Ascending aorta (tissue), 2 donors: ENCODE data around the gene TENT4A. TPM values are rescaled to one million over a fixed set of nuclear protein-coding genes. Genes with fewer than 3 reads are reported as not detected.

Experiments used
- DNase-seq, 2 donors: peaks; one replicate each; pipeline ENCODE4 v3.0.0-alpha.2; 2019; ENCODE audit warnings: low spot score in 2 of 2
- H3K27ac ChIP-seq, 2 donors: fragments of 200-600 bp; sonication (generic); one replicate each; pipeline ENCODE4 v1.5.1; 2016 to 2017; ENCODE audit warnings: mild to moderate bottlenecking in 1 of 2
- H3K27me3 ChIP-seq: fragments of 200-600 bp; sonication (generic); one replicate; pipeline ENCODE4 v1.5.1; 2017
- H3K36me3 ChIP-seq, 2 donors: fragments of 200-600 bp; sonication (generic); one replicate each; pipeline ENCODE4 v1.5.1; 2016
- H3K4me1 ChIP-seq, 2 donors: fragments of 200-600 bp; sonication (generic); one replicate each; pipeline ENCODE4 v1.5.1; 2016 to 2017; ENCODE audit warnings: mild to moderate bottlenecking in 1 of 2
- H3K4me3 ChIP-seq, 2 donors: fragments of 200-600 bp; sonication (generic); one replicate each; pipeline ENCODE4 v1.5.1; 2016 to 2017; ENCODE audit warnings: mild to moderate bottlenecking in 1 of 2
- H3K9me3 ChIP-seq, 2 donors: fragments of 200-600 bp; sonication (generic); one replicate each; pipeline ENCODE4 v1.5.1; 2016
- CTCF ChIP-seq, 3 experiments: fragments of 200-600 bp in 2 of 3; fragments of 450-650 bp in 1 of 3; sonication (generic) in 2 of 3; IDR thresholded peaks; one replicate each; pipeline ENCODE4 v1.5.1; 2016 to 2019; ENCODE audit warnings: antibody characterized with exemption in 3 of 3, mild to moderate bottlenecking in 1 of 3, moderate library complexity in 1 of 3
- intact Hi-C: fragments of 100-400 bp; cut with DNase I; formaldehyde crosslinking; loops from one replicate; pipeline ENCODE4 v1.15.1; 2023
- total RNA-seq: library from RNA; depleted of rRNA; stranded (reverse); fragments of >200 nt; gene quantifications from one replicate; pipeline ENCODE4 v1.1.0, GENCODE V29; 2016

The TENT4A gene
- total RNA-seq, 1 donor from 2014 or later: 12.5 TPM

- no peaks in the 10 kb centered on the region for H3K27me3 ChIP-seq
- peaks cover 14 to 20% of the 10 kb centered on the region in 2 donors for H3K36me3 ChIP-seq
- no peak overlapping the region for H3K4me3 ChIP-seq
- H3K27ac ChIP-seq: no peak overlapping the region
- H3K9me3 ChIP-seq: peaks cover 0 to 4% of the 10 kb centered on the region in 2 donors
- TF ChIP-seq CTCF (IDR thresholded peaks at IDR 0.05): no peak
- no peak for DNase-seq
- intact Hi-C loops: no loop called here
- peaks cover 4 to 5% of the 10 kb centered on the region in 2 donors for H3K4me1 ChIP-seq
These were observed 48.1 kb downstream of the TENT4A start for GRCh38 chr5:6761333-6761732.

- H3K27ac ChIP-seq: no peak overlapping the region
- peaks cover 0 to 4% of the 10 kb centered on the region in 2 donors for H3K9me3 ChIP-seq
- H3K4me3 ChIP-seq: no peak overlapping the region
- H3K27me3 ChIP-seq: no peaks in the 10 kb centered on the region
- intact Hi-C loops: no loop called here
- H3K4me1 ChIP-seq: peaks cover 4 to 11% of the 10 kb centered on the region in 2 donors
- TF ChIP-seq CTCF (IDR thresholded peaks at IDR 0.05): no peak
- DNase-seq: no peak
- H3K36me3 ChIP-seq: peaks cover 6 to 15% of the 10 kb centered on the region in 2 donors
These were observed 48.9 kb downstream of the TENT4A start for GRCh38 chr5:6762116-6762515.

- Histone ChIP-seq H3K36me3 (peaks cover 3 to 10% of the 10 kb centered on the region in 2 donors), H3K4me1 (peaks cover 4 to 13% of the 10 kb centered on the region in 2 donors), H3K27ac (no peak overlapping the region), H3K9me3 (peaks cover 0 to 4% of the 10 kb centered on the region in 2 donors), H3K4me3 (no peak overlapping the region), H3K27me3 (no peaks in the 10 kb centered on the region)
- DNase-seq: no peak
- no peak for TF ChIP-seq CTCF (IDR thresholded peaks at IDR 0.05)
- intact Hi-C loops: no loop called here
These were observed 49.5 kb downstream of the TENT4A start for GRCh38 chr5:6762697-6763096.

GRCh38 chr5:6763191-6763590 is 50.0 kb downstream of the TENT4A start:
- H3K27ac ChIP-seq: no peak overlapping the region
- DNase-seq: no peak
- H3K4me1 ChIP-seq: peaks cover 4 to 13% of the 10 kb centered on the region in 2 donors
- H3K9me3 ChIP-seq: peaks cover 0 to 4% of the 10 kb centered on the region in 2 donors
- no peaks in the 10 kb centered on the region for H3K27me3 ChIP-seq
- peaks cover 0 to 5% of the 10 kb centered on the region in 2 donors for H3K36me3 ChIP-seq
- intact Hi-C loops: no loop called here
- H3K4me3 ChIP-seq: no peak overlapping the region
- no peak for TF ChIP-seq CTCF (IDR thresholded peaks at IDR 0.05)

GRCh38 chr5:6765612-6766525 is 52.6 kb downstream of the TENT4A start:
- peak in 1 of 2 donors; percentile 86 for DNase-seq
- no peaks in the 10 kb centered on the region for H3K36me3 ChIP-seq
- intact Hi-C loops: loop anchor here (2.0 to 5.0 kb wide), 3 partner anchors 67 to 981 kb away; partner anchors contain the start of gene ADCY2
- peak overlapping the region; percentile 84 to 87 for H3K27ac ChIP-seq
- peaks cover 0 to 4% of the 10 kb centered on the region in 2 donors for H3K9me3 ChIP-seq
- no peaks in the 10 kb centered on the region for H3K27me3 ChIP-seq
- TF ChIP-seq CTCF (IDR thresholded peaks at IDR 0.05): peak; percentile 76 to 92 (median 80)
- peaks cover 4 to 13% of the 10 kb centered on the region in 2 donors for H3K4me1 ChIP-seq
- H3K4me3 ChIP-seq: peak overlapping the region in 1 of 2 donors; percentile 41
